ENCODE data around the gene RNFT2.
"Not testable (repeated sequence)": the region's sequence is repeated elsewhere in the genome, so short reads cannot be mapped to it uniquely, and the experiment has no call there.

RNFT2 gene

GRCh38 chr12:116744766-116745165, 6.7 kb downstream of the RNFT2 start:
- no peak for DNase-seq (ENCODE audit: low read depth, low spot score)

- no peak for DNase-seq (ENCODE audit: low read depth, low spot score)
Observed at GRCh38 chr12:116745554-116745953, 7.4 kb downstream of the RNFT2 start.

- no peak for DNase-seq (ENCODE audit: low read depth, low spot score)
Observed at GRCh38 chr12:116749884-116750283, 11.8 kb downstream of the RNFT2 start.

- DNase-seq (ENCODE audit: low read depth, low spot score), result no peak
Observed at GRCh38 chr12:116750298-116750697, 12.2 kb downstream of the RNFT2 start.

GRCh38 chr12:116754097-116754496, 16.0 kb downstream of the RNFT2 start:
- DNase-seq (ENCODE audit: low read depth, low spot score), result not testable (repeated sequence)

- DNase-seq (ENCODE audit: low read depth, low spot score), result not testable (repeated sequence)
Observed at GRCh38 chr12:116754783-116755182, 16.7 kb downstream of the RNFT2 start.

GRCh38 chr12:116759783-116760621, 21.9 kb downstream of the RNFT2 start:
- peak; percentile 31 for DNase-seq (ENCODE audit: low read depth, low spot score)

GRCh38 chr12:116760622-116761020, 22.5 kb downstream of the RNFT2 start:
- DNase-seq (ENCODE audit: low read depth, low spot score), result no peak

GRCh38 chr12:116761499-116761898, 23.4 kb downstream of the RNFT2 start:
- no peak for DNase-seq (ENCODE audit: low read depth, low spot score)

- DNase-seq (ENCODE audit: low read depth, low spot score), result peak; percentile 55
Observed at GRCh38 chr12:116765271-116765670, 27.2 kb downstream of the RNFT2 start.

GRCh38 chr12:116766285-116766684, 28.2 kb downstream of the RNFT2 start:
- no peak for DNase-seq (ENCODE audit: low read depth, low spot score)

GRCh38 chr12:116766746-116767145, 28.6 kb downstream of the RNFT2 start:
- DNase-seq (ENCODE audit: low read depth, low spot score), result no peak

GRCh38 chr12:116771651-116772050, 33.5 kb downstream of the RNFT2 start:
- DNase-seq (ENCODE audit: low read depth, low spot score), result no peak

- DNase-seq (ENCODE audit: low read depth, low spot score), result no peak
Observed at GRCh38 chr12:116773276-116773731, 35.2 kb downstream of the RNFT2 start.

- DNase-seq (ENCODE audit: low read depth, low spot score), result no peak
Observed at GRCh38 chr12:116774020-116774419, 35.9 kb downstream of the RNFT2 start.

GRCh38 chr12:116777245-116777644, 39.1 kb downstream of the RNFT2 start:
- DNase-seq (ENCODE audit: low read depth, low spot score), result no peak

GRCh38 chr12:116779597-116779996, 41.5 kb downstream of the RNFT2 start:
- no peak for DNase-seq (ENCODE audit: low read depth, low spot score)

GRCh38 chr12:116780942-116781341, 42.8 kb downstream of the RNFT2 start:
- no peak for DNase-seq (ENCODE audit: low read depth, low spot score)

GRCh38 chr12:116783525-116784237, 45.6 kb downstream of the RNFT2 start:
- no peak for DNase-seq (ENCODE audit: low read depth, low spot score)

GRCh38 chr12:116784238-116784612, 46.1 kb downstream of the RNFT2 start:
- DNase-seq (ENCODE audit: low read depth, low spot score), result no peak

- not testable (repeated sequence) for DNase-seq (ENCODE audit: low read depth, low spot score)
Observed at GRCh38 chr12:116789562-116789961, 51.4 kb downstream of the RNFT2 start.

- DNase-seq (ENCODE audit: low read depth, low spot score), result no peak
Observed at GRCh38 chr12:116790066-116790465, 52.0 kb downstream of the RNFT2 start.

- no peak for DNase-seq (ENCODE audit: low read depth, low spot score)
Observed at GRCh38 chr12:116792403-116792802, 54.3 kb downstream of the RNFT2 start.
